HepG2 (cell line): ENCODE data around the gene STUB1. TPM values are rescaled to one million over a fixed set of nuclear protein-coding genes. Genes with fewer than 3 reads are reported as not detected.

Experiments used
- ARID4A ChIP-seq: sonication (generic); formaldehyde crosslinking; IDR thresholded peaks from 2 replicates; pipeline ENCODE4 v1.5.0; 2020; ENCODE audit warnings: mild to moderate bottlenecking, missing genetic modification reagents, borderline replicate concordance
- HMGA1 ChIP-seq: sonication (generic); formaldehyde crosslinking; conservative IDR thresholded peaks from 2 replicates; pipeline ENCODE4 v1.4.0; 2020; ENCODE audit warnings: missing genetic modification reagents
- MAFG ChIP-seq: sonication (generic); formaldehyde crosslinking; IDR thresholded peaks from 2 replicates; pipeline ENCODE4 v1.5.1; 2020; ENCODE audit warnings: mild to moderate bottlenecking, missing genetic modification reagents
- RCOR2 ChIP-seq: IDR thresholded peaks from 2 replicates; pipeline ENCODE4 v1.6.1; 2016; ENCODE audit warnings: missing biosample characterization, missing genetic modification reagents
- TIGD3 ChIP-seq: sonication (generic); formaldehyde crosslinking; IDR thresholded peaks from 2 replicates; pipeline ENCODE4 v1.5.1; 2020; ENCODE audit warnings: mild to moderate bottlenecking, missing genetic modification reagents, borderline replicate concordance
- ZZZ3 ChIP-seq: sonication (generic); formaldehyde crosslinking; IDR thresholded peaks from 2 replicates; pipeline ENCODE4 v1.4.0; 2020; ENCODE audit warnings: missing genetic modification reagents, mild to moderate bottlenecking, borderline replicate concordance
- polyA plus RNA-seq, 8 experiments: library from polyadenylated mRNA; depleted of rRNA in 3 of 8; stranded (reverse) in 7 of 8; unstranded in 1 of 8; fragments of >200 nt; fragmentation: Illumina TruSeq in 4 of 8; extraction: Trizol in 4 of 8; gene quantifications; 2 replicates each; pipeline versions ENCODE4 v1.2.1 to v1.2.3, GENCODE V29; 2011 to 2016; ENCODE audit warnings: low read depth in 4 of 8, missing spikeins in 1 of 8, mixed read lengths in 1 of 8; ENCODE audit not compliant: insufficient read depth in 1 of 8
- total RNA-seq, 5 experiments: library from RNA; depleted of rRNA; stranded (reverse); fragments of >200 nt; fragmentation: Illumina TruSeq; extraction: Trizol; gene quantifications; 2 replicates each; pipeline ENCODE4 v1.2.3, GENCODE V29; 2016; ENCODE audit warnings: low read depth in 1 of 5

The STUB1 gene
- total and polyA plus RNA-seq, 2 of the 13 experiments (the other 11 are each of a cell fraction or from before 2014, with no cell fraction given) = 52.9 to 78.2 TPM

- no peak for TF ChIP-seq ARID4A (CRISPR knock-in tag)
- TF ChIP-seq TIGD3 (CRISPR knock-in tag) = no peak
- TF ChIP-seq MAFG (CRISPR knock-in tag) = no peak
- TF ChIP-seq ZZZ3 (CRISPR knock-in tag) = no peak
- TF ChIP-seq HMGA1 (CRISPR knock-in tag) = no peak
- TF ChIP-seq RCOR2 (CRISPR knock-in tag) = no peak
These were observed 13.6 kb upstream of the STUB1 start (continued) for GRCh38 chr16:666572-666971.
